Skin epidermis (tissue), 12 donors: ENCODE measurements around the gene ZNF541.
"Not testable (repeated sequence)": the region's sequence is repeated elsewhere in the genome, so short reads cannot be mapped to it uniquely, and the experiment has no call there.

Experiments used
- H3K27ac ChIP-seq, 21 experiments: fragments of 200-600 bp; sonication (generic) in 11 of 21; one replicate each; pipeline ENCODE4 v1.5.0; 2020; ENCODE audit warnings: mild to moderate bottlenecking in 3 of 21, inconsistent platforms in 2 of 21, moderate library complexity in 2 of 21
- H3K4me3 ChIP-seq, 7 experiments: fragments of 200-600 bp; sonication (generic) in 2 of 7; one replicate each; pipeline ENCODE4 v1.5.0; 2020; ENCODE audit warnings: inconsistent platforms in 2 of 7, mild to moderate bottlenecking in 2 of 7, moderate library complexity in 1 of 7

The ZNF541 gene

DNA sequence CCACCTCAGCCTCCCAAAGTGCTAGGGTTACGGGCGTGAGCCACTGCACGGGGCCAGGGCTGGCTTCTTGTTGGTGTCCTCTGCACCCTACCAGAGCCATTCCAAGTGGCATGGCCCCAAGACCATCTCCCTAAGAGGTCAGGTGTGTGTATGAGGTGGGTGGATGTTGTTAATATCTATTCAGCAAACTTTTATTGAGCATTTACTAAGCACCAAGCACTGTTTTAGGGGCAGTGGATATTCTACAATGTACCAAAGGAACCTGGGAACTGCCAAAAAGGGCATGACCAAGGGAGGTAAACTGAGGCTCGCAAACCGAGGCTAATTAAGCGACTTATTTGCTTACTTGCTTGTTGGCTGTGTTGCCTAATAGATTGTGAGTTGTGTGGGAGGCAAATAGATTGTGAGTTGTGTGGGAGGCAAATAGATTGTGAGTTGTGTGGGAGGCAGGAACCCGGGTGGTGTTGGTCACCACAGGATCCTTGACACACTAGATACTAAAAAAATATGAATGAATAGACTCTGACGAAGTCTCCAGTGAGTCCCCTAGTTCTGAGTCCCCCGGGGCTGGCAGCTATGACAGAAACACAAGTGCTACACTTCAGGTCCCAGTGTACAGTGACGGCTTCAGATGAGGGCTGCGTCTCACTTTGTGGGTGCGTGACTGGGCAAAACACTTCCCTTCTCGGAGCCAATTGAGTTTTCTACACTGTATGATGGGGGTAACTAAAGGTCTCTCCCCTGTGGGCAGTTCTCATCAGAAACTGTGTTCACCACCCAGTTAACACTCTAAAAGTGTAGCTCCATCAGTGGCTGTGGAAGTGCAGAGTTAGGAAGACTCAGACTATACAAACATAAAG is 31.0 kb upstream of the ZNF541 start:
- Histone ChIP-seq H3K4me3 (no peak overlapping the region), H3K27ac (no peak overlapping the region)

DNA sequence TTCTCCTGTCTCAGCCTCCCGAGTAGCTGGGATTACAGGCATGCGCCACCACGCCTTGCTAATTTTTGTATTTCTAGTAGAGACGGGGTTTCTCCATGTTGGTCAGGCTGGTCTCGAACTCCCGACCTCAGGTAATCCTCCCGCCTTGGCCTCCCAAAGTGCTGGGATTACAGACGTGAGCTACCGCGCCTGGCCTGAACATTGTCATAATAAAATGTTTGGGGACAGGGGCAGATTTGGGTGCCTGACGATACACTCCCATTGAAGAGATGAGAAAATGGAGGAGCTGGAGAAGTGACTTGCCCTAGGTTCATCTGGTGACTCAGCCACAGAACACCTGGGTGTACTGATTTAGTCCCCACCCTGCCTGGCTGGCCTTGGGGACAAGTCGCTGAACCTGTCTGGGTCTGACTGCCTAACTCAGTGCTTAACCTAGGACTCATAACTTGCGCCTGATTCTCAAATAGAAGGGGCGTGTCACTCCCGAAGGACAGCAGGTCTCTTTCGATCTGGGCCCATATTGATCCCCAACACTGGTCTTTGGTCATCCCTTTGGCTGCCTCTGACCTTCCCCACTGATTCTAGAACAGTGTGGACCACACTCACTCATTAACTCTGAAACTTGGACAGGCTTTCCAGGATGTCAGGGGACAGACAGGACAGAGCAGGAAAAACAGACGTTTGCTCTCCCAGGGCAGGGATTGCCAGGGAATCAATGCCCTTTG is 28.4 kb upstream of the ZNF541 start:
- H3K27ac ChIP-seq, result peak overlapping the region; percentile 42 to 92 (median 88)

DNA sequence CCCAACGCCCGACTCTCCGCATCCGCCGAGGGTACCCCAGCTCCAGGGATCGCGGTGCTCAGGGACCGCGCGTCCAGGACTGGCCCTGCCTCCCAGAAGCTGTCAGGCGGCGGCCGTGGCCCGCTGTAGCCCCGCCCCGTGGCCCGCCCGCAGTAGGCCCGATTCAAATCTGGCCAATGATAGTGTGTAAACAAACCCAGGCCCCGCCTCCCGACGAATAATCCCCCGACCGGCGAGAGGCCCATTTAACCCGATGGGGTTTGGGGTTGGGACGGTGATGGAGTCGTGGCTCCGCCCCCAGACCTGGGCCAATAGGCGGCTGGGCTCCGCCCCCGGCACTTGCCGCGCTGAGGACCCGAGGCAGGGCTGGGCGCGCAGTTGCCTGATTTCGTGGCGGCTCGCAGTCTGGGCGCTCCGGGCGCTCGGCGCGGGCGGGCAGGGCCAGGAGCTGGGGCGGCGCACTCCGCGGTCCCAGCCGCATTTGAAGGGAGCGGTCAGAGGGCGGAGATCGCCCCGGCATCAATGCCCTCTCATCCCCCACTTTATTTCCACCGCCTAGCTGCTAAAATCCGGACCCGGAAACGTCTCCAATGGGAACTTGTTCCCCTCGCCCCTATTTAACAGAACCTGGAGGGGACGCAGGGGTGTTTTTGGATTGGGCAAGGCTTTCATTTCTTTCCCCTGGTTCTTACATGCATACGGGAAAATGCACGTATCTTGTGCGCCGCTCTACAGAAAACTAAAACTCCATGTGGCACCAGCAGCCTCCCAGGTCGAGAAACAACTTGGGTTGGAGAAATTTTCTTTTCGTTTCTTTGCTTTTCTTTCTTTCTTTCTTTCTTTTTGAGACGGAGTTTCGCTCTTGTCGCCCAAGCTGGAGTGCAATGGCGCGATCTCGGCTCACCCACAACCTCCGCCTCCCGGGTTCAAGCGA is 27.6 kb upstream of the ZNF541 start:
- Histone ChIP-seq H3K27ac (peak overlapping the region; percentile 52 to 92 (median 88)), H3K4me3 (peak overlapping the region; percentile 31 to 59 (median 44))

More for the DNA sequence above, 28.4 kb upstream of the ZNF541 start:
- H3K4me3 ChIP-seq, result peak overlapping the region; percentile 31 to 59 (median 44)

DNA sequence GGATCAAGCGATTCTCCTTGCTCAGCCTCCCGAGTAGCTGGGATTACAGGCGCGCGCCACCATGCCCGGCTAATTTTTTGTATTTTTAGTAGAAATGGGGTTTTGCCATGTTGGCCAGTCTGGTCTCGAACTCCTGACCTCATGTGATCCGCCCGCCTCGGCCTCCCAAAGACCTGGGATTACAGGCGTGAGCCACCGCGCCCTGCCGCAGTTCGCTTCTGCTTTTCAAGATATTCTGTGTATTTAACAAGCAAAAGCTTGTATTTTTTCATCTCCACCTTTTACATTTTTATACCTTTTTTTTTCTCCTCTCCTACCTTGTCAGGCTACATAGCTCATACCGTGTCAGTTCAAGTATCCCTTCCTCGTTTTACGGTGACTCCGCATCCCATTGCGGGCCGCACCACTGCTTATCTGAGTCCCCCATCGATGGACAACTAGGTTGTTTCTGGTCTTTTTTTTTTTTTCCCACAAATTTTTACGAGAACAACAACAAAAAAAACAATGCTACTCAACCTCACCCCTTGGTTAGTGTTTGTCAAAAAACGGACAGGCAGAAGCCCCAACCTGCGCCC is 26.8 kb upstream of the ZNF541 start:
- Histone ChIP-seq H3K27ac (peak overlapping the region in 20 of 21 experiments; percentile 25 to 90 (median 64)), H3K4me3 (peak overlapping the region; percentile 20 to 59 (median 43))

DNA sequence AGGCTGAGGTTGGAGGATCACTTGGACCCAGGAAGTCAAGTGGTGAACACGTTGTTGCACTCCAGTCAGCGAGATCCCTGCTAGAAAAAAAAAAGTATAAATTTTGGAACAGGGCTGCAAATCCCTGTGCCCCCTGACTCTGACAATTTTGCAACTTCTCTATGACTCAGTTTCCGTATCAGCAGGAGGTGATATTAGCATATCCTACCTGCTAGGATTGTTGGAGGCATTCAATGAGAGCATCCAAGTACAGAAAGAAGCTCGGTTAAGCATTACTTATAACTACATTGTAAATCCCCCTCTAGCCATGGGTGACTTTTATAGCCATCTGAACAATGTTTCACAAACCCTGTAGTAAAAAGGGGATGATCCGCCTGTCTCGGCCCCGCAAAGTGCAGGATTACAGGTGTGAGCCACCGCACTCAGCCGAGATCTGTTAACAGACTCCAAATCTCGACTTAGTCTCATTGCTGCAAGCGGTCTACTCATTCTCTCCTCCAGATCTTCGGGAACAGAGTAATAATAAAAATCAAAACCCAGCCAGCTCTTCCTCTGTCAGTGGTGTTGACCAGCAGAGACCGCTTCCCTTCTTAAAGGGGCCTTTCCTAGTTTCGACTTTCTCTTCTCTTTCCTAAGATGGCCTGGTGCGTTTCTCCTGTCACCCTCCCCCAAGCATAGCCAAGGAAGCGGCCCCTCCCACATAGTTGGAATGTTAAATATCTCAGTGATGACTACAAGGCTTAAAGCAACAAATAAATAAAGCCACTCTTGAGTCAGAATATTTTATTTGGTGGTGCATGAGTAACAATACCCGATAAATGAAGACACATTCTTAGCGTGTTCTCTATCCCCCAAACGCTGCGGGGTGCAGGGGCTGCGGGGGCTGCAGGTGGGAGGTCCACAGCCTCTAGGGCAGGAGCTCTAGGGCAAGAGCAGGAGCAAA is 25.7 kb upstream of the ZNF541 start:
- Histone ChIP-seq H3K4me3 (peak overlapping the region in 2 of 7 experiments; percentile 14 to 22), H3K27ac (peak overlapping the region in 17 of 21 experiments; percentile 30 to 90 (median 80))

GRCh38 chr19:47595944-47596343 is 23.0 kb upstream of the ZNF541 start:
- H3K27ac ChIP-seq, result no peak overlapping the region
- no peak overlapping the region for H3K4me3 ChIP-seq

GRCh38 chr19:47593860-47594259 is 20.9 kb upstream of the ZNF541 start:
- Histone ChIP-seq H3K27ac (no peak overlapping the region), H3K4me3 (no peak overlapping the region)

DNA sequence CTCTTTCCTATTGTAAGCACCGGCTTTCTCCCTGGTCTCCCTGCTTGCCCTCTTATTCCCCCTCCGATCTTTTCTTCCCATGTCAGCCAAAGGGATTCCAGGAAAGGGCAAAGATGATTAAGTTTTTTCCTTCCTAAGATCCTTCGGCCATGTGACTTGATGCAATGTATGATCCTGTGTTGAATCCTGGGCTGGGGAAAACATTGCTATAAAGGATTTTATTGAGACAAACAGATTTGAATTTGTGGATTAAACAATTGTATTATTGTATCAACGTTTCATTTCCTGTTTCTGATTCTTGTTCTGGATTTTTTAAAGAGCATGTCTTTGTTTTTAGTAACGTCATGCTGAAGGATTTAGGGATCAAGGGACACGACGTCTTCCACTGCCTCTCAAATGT is 16.9 kb upstream of the ZNF541 start:
- Histone ChIP-seq H3K27ac (peak overlapping the region in 2 of 21 experiments; percentile 16 to 28), H3K4me3 (no peak overlapping the region)

- Histone ChIP-seq H3K27ac (no peak overlapping the region), H3K4me3 (no peak overlapping the region)
Observed at GRCh38 chr19:47587295-47587694, 14.3 kb upstream of the ZNF541 start.

GRCh38 chr19:47583161-47583560 is 10.2 kb upstream of the ZNF541 start:
- peak overlapping the region in 11 of 21 experiments; percentile 22 to 74 (median 54) for H3K27ac ChIP-seq
- H3K4me3 ChIP-seq, result not testable (repeated sequence)

GRCh38 chr19:47582320-47582909 is 9.5 kb upstream of the ZNF541 start:
- H3K4me3 ChIP-seq, result no peak overlapping the region
- peak overlapping the region in 15 of 21 experiments; percentile 8 to 74 (median 55) for H3K27ac ChIP-seq

DNA sequence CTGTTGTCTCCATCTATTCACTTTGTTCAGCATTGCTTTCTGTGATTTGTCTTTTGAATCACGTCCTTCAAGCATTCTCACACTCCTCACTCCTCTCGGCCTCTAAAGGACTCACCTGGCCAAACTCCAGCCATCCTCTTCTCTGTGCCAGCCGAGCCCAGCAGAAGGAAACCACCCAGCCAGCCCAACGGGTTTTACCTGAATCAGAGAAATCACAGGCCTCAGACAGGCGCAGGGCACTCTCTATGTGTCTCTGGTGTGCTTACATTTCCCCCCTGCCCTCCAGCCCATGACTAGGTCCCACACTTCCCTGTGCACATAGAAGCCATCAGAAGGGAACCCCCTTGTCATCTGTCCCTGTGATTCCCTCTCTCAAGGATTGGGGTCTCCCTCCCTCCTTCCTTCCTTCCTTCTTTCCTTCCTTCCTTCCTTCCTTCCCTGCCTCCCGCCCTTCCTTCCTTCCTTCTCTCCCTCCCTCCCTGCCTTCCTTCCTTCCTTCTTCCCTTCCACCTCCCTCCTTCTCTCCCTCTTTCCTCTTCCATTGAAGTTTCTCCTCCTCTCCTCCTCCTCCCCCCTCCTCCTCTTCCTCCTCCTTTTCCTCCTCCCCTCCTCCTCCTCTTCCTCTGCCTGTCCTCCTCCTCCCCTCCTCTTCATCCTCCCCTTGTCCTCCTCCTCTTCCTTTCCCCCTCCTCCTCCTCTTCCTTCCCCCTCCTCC is 8.8 kb upstream of the ZNF541 start:
- peak overlapping the region in 15 of 21 experiments; percentile 13 to 74 (median 55) for H3K27ac ChIP-seq
- H3K4me3 ChIP-seq, result no peak overlapping the region

DNA sequence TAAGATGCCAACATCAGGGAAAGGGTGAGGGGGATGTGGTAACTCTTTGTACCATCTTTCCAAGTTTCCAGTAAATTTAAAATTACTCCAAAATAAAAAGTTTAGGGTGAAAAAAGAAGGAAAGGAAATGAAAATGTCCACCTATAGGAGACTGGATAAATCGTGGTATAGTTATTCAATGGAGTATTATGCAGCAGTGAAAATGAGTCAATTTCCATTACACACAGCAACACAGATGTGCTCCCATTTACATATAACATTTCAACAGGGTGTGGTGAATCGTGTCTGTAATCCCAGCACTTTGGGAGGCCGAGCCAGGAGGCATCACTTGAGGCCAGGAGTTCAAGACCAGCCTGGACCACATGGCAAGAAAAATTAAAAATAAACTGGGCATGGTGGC is 7.4 kb upstream of the ZNF541 start:
- no peak overlapping the region for H3K27ac ChIP-seq
- no peak overlapping the region for H3K4me3 ChIP-seq

GRCh38 chr19:47572635-47573034 is 313 bp downstream of the ZNF541 start:
- peak overlapping the region in 3 of 7 experiments; percentile 29 to 43 (median 34) for H3K4me3 ChIP-seq

GRCh38 chr19:47569331-47569730 is 3.6 kb downstream of the ZNF541 start:
- Histone ChIP-seq H3K27ac (no peak overlapping the region), H3K4me3 (no peak overlapping the region)

More at GRCh38 chr19:47572635-47573034, 313 bp downstream of the ZNF541 start:
- no peak overlapping the region for H3K27ac ChIP-seq

GRCh38 chr19:47564081-47564480 is 8.9 kb downstream of the ZNF541 start:
- no peak overlapping the region for H3K27ac ChIP-seq
- H3K4me3 ChIP-seq, result no peak overlapping the region

GRCh38 chr19:47561440-47562057 is 11.4 kb downstream of the ZNF541 start:
- H3K27ac ChIP-seq, result no peak overlapping the region

More at GRCh38 chr19:47561440-47562057, 11.4 kb downstream of the ZNF541 start:
- no peak overlapping the region for H3K4me3 ChIP-seq
